ENCODE measurements around the gene TTL. TPM values are rescaled to one million over a fixed set of nuclear protein-coding genes. Genes with fewer than 3 reads are reported as not detected.

The TTL gene
- total and polyA plus RNA-seq, 4 donors = 3.6 to 9.5 (median 7.1) TPM

GRCh38 chr2:112539306-112539705, 57.4 kb downstream of the TTL start:
- Histone ChIP-seq H3K9ac (ENCODE audit: low read depth in 1 of 2, low read length in 2 of 2) (no peak overlapping the region), H3K36me3 (ENCODE audit: control insufficient read depth in 4 of 4, insufficient read depth in 3 of 4, low read depth in 1 of 4, low read length in 3 of 4) (no peaks in the 10 kb centered on the region), H3K4me1 (ENCODE audit: control insufficient read depth in 4 of 4, insufficient read depth in 4 of 4, low read length in 3 of 4) (peaks cover 7 to 20% (median 16%) of the 10 kb centered on the region in 4 donors), H3K4me3 (ENCODE audit: low read depth in 1 of 3, low read length in 3 of 3) (no peak overlapping the region), H3K27me3 (ENCODE audit: control insufficient read depth in 4 of 4, insufficient read depth in 4 of 4, low read length in 3 of 4) (no peaks in the 10 kb centered on the region), H3K9me3 (ENCODE audit: control insufficient read depth in 4 of 4, low read length in 3 of 4) (no peaks in the 10 kb centered on the region), H3K27ac (ENCODE audit: low read depth in 1 of 2, low read length in 2 of 2) (no peak overlapping the region)
- 65% methylated on average over 2 of the region's 2 CpGs for WGBS
- no peak for DNase-seq (ENCODE audit: low spot score)
- TF ChIP-seq TAF1 (conservative IDR thresholded peaks at IDR 0.05) (no peak), NR2F2 (IDR thresholded peaks at IDR 0.05) (no peak), YY1 (IDR thresholded peaks at IDR 0.05) (no peak), FOXA1 (IDR thresholded peaks at IDR 0.05) (no peak), REST (IDR thresholded peaks at IDR 0.05) (no peak), GABPA (IDR thresholded peaks at IDR 0.05 in 1 of 2, conservative IDR thresholded peaks at IDR 0.05 in 1 of 2) (no peak)

GRCh38 chr2:112540906-112541305, 59.0 kb downstream of the TTL start:
- H3K9me3 ChIP-seq (ENCODE audit: control insufficient read depth in 4 of 4, low read length in 3 of 4) = no peaks in the 10 kb centered on the region
- H3K36me3 ChIP-seq (ENCODE audit: control insufficient read depth in 4 of 4, insufficient read depth in 3 of 4, low read depth in 1 of 4, low read length in 3 of 4) = no peaks in the 10 kb centered on the region
- DNase-seq (ENCODE audit: low spot score) = no peak
- H3K9ac ChIP-seq (ENCODE audit: low read depth in 1 of 2, low read length in 2 of 2) = no peak overlapping the region
- TF ChIP-seq CTCF (IDR thresholded peaks at IDR 0.05; ENCODE audit: low read depth, low read length, missing input control) = no peak
- TF ChIP-seq EGR1 (IDR thresholded peaks at IDR 0.05; ENCODE audit: low read depth in 2 of 2) = no peak
- no peak for TF ChIP-seq REST (IDR thresholded peaks at IDR 0.05)
- no peak for TF ChIP-seq HNF4A (conservative IDR thresholded peaks at IDR 0.05)
- TF ChIP-seq JUND (IDR thresholded peaks at IDR 0.05) = no peak
- no peak for TF ChIP-seq HNF4G (IDR thresholded peaks at IDR 0.05)
- TF ChIP-seq FOXA1 (IDR thresholded peaks at IDR 0.05) = no peak
- TF ChIP-seq YY1 (IDR thresholded peaks at IDR 0.05) = no peak
- no peak for TF ChIP-seq MAX (IDR thresholded peaks at IDR 0.05)
- TF ChIP-seq ATF3 (IDR thresholded peaks at IDR 0.05) = no peak
- no peak for TF ChIP-seq ZBTB33 (IDR thresholded peaks at IDR 0.05)
- TF ChIP-seq RAD21 (IDR thresholded peaks at IDR 0.05) = no peak
- no peak for TF ChIP-seq RXRA (IDR thresholded peaks at IDR 0.05)
- TF ChIP-seq NR2F2 (IDR thresholded peaks at IDR 0.05) = no peak
- no peak for TF ChIP-seq FOXA2 (IDR thresholded peaks at IDR 0.05)
- TF ChIP-seq GABPA (IDR thresholded peaks at IDR 0.05 in 1 of 2, conservative IDR thresholded peaks at IDR 0.05 in 1 of 2) = no peak
- no peak for TF ChIP-seq TAF1 (conservative IDR thresholded peaks at IDR 0.05)
- 55% methylated on average over 2 of the region's 2 CpGs for WGBS
- no peaks in the 10 kb centered on the region for H3K27me3 ChIP-seq (ENCODE audit: control insufficient read depth in 4 of 4, insufficient read depth in 4 of 4, low read length in 3 of 4)
- H3K4me1 ChIP-seq (ENCODE audit: control insufficient read depth in 4 of 4, insufficient read depth in 4 of 4, low read length in 3 of 4) = peaks cover 7 to 20% (median 16%) of the 10 kb centered on the region in 4 donors
- no peak overlapping the region for H3K4me3 ChIP-seq (ENCODE audit: low read depth in 1 of 3, low read length in 3 of 3)
- no peak overlapping the region for H3K27ac ChIP-seq (ENCODE audit: low read depth in 1 of 2, low read length in 2 of 2)
